GM23338 (cell line): ENCODE results near the gene ASCL5. TPM values are rescaled to one million over a fixed set of nuclear protein-coding genes. Genes with fewer than 3 reads are reported as not detected.

Experiments used
- CREB1 ChIP-seq: fragments of 250-450 bp; sonication (Bioruptor Pico); IDR thresholded peaks from 2 replicates; pipeline ENCODE4 v1.5.0; 2020; ENCODE audit warnings: low read depth, mild to moderate bottlenecking, moderate library complexity
- EZH2 ChIP-seq: fragments of 200-600 bp; sonication (generic); IDR thresholded peaks from one replicate; pipeline ENCODE4 v1.8.0; 2017; ENCODE audit warnings: antibody characterized with exemption, mild to moderate bottlenecking, low read depth; ENCODE audit not compliant: unreplicated experiment
- EZH2phosphoT487 ChIP-seq: fragments of 200-600 bp; sonication (generic); IDR thresholded peaks from one replicate; pipeline ENCODE4 v1.8.1; 2018; ENCODE audit warnings: antibody characterized with exemption; ENCODE audit not compliant: unreplicated experiment
- POLR2AphosphoS5 ChIP-seq: IDR thresholded peaks from 2 replicates; pipeline ENCODE4 v1.6.1; 2016; ENCODE audit warnings: antibody characterized with exemption, low read depth
- STAT1 ChIP-seq: IDR thresholded peaks from one replicate; pipeline ENCODE4 v1.6.1; 2016; ENCODE audit warnings: antibody characterized with exemption; ENCODE audit not compliant: unreplicated experiment
- ZNF114 ChIP-seq: fragments of 250-450 bp; sonication (Bioruptor Pico); IDR thresholded peaks from 2 replicates; pipeline ENCODE4 v1.5.0; 2020; ENCODE audit warnings: mild to moderate bottlenecking, moderate library complexity
- polyA plus RNA-seq: library from polyadenylated mRNA; unstranded; fragments of >200 nt; fragmentation: Nextera tagmentation; extraction: Ambion mirVana; gene quantifications from 2 replicates; pipeline ENCODE4 v1.2.1, GENCODE V29; 2016
- total RNA-seq: library from RNA; depleted of rRNA; stranded (reverse); fragments of >200 nt; shearing (Covaris generic); gene quantifications from 2 replicates; pipeline ENCODE4 v1.2.3, GENCODE V29; 2014
- TF ChIP-seq, protein P1 (sequence below): fragments of 250-450 bp; sonication (Bioruptor Pico); IDR thresholded peaks from 2 replicates; pipeline ENCODE4 v1.5.0; 2020; ENCODE audit warnings: mild to moderate bottlenecking, moderate library complexity
- TF ChIP-seq, protein P2 (sequence below), 2 experiments: fragments of 200-600 bp in 1 of 2; sonication (generic) in 1 of 2; conservative IDR thresholded peaks; 2 replicates each; pipeline versions ENCODE4 v1.5.1 to v1.6.1; 2016 to 2017; ENCODE audit warnings: antibody characterized with exemption in 2 of 2, low read depth in 2 of 2, mild to moderate bottlenecking in 2 of 2, moderate library complexity in 1 of 2
- TF ChIP-seq, protein P3 (sequence below): IDR thresholded peaks from 2 replicates; pipeline ENCODE4 v1.6.1; 2016; ENCODE audit warnings: antibody characterized with exemption

ASCL5 gene
- total and polyA plus RNA-seq, 2 experiments from 2014 or later = not detected

DNA sequence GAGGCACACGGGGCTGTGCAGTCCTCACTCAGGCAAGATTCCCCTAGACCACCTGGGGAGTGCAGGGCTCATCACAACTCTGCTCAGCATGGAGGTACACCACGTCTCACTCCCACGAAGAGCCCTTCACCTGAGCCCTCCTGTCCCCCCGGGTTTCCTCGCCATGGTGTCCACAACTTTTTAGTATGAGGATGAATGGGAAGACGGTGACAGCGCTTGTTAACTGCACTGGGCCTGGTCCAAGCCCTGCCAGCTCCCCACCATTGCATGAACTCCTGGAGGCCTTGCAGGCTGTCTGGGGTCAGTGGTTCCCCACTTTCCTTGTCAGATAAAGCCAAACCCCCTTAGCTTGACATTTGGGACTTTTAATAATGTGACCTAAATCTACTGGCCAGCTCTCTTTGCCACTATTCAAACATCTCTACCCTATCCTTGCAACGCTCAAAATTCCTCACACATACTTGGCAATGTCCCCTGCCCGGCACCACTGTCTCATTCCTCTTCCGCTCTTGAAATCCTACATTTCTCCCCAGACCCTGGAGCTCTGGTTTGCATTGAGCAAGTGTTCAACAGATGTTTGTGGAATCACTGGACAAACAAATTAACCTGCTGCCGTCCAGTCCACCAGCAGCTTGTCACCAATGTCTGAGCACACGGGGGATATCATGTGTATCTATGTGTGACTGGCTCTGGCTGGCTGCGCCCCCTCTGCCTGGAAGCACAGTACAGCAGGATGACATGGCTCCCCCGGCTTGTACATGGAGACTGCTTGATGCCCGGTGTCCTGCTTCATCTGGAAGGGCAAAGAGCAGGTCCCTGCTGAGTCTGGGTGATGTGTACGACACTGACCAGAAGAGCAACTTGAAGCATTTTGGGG is 16.1 kb upstream of the ASCL5 start (continued):
- TF ChIP-seq, protein P1, sequence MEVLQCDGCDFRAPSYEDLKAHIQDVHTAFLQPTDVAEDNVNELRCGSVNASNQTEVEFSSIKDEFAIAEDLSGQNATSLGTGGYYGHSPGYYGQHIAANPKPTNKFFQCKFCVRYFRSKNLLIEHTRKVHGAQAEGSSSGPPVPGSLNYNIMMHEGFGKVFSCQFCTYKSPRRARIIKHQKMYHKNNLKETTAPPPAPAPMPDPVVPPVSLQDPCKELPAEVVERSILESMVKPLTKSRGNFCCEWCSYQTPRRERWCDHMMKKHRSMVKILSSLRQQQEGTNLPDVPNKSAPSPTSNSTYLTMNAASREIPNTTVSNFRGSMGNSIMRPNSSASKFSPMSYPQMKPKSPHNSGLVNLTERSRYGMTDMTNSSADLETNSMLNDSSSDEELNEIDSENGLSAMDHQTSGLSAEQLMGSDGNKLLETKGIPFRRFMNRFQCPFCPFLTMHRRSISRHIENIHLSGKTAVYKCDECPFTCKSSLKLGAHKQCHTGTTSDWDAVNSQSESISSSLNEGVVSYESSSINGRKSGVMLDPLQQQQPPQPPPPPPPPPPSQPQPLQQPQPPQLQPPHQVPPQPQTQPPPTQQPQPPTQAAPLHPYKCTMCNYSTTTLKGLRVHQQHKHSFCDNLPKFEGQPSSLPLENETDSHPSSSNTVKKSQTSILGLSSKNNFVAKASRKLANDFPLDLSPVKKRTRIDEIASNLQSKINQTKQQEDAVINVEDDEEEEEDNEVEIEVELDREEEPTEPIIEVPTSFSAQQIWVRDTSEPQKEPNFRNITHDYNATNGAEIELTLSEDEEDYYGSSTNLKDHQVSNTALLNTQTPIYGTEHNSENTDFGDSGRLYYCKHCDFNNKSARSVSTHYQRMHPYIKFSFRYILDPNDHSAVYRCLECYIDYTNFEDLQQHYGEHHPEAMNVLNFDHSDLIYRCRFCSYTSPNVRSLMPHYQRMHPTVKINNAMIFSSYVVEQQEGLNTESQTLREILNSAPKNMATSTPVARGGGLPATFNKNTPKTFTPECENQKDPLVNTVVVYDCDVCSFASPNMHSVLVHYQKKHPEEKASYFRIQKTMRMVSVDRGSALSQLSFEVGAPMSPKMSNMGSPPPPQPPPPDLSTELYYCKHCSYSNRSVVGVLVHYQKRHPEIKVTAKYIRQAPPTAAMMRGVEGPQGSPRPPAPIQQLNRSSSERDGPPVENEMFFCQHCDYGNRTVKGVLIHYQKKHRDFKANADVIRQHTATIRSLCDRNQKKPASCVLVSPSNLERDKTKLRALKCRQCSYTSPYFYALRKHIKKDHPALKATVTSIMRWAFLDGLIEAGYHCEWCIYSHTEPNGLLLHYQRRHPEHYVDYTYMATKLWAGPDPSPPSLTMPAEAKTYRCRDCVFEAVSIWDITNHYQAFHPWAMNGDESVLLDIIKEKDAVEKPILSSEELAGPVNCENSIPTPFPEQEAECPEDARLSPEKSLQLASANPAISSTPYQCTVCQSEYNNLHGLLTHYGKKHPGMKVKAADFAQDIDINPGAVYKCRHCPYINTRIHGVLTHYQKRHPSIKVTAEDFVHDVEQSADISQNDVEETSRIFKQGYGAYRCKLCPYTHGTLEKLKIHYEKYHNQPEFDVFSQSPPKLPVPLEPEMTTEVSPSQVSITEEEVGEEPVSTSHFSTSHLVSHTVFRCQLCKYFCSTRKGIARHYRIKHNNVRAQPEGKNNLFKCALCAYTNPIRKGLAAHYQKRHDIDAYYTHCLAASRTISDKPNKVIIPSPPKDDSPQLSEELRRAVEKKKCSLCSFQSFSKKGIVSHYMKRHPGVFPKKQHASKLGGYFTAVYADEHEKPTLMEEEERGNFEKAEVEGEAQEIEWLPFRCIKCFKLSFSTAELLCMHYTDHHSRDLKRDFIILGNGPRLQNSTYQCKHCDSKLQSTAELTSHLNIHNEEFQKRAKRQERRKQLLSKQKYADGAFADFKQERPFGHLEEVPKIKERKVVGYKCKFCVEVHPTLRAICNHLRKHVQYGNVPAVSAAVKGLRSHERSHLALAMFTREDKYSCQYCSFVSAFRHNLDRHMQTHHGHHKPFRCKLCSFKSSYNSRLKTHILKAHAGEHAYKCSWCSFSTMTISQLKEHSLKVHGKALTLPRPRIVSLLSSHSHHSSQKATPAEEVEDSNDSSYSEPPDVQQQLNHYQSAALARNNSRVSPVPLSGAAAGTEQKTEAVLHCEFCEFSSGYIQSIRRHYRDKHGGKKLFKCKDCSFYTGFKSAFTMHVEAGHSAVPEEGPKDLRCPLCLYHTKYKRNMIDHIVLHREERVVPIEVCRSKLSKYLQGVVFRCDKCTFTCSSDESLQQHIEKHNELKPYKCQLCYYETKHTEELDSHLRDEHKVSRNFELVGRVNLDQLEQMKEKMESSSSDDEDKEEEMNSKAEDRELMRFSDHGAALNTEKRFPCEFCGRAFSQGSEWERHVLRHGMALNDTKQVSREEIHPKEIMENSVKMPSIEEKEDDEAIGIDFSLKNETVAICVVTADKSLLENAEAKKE (CRISPR knock-in tag) = no peak
- TF ChIP-seq POLR2AphosphoS5 = no peak
- TF ChIP-seq EZH2phosphoT487 = no peak
- TF ChIP-seq, protein P2, sequence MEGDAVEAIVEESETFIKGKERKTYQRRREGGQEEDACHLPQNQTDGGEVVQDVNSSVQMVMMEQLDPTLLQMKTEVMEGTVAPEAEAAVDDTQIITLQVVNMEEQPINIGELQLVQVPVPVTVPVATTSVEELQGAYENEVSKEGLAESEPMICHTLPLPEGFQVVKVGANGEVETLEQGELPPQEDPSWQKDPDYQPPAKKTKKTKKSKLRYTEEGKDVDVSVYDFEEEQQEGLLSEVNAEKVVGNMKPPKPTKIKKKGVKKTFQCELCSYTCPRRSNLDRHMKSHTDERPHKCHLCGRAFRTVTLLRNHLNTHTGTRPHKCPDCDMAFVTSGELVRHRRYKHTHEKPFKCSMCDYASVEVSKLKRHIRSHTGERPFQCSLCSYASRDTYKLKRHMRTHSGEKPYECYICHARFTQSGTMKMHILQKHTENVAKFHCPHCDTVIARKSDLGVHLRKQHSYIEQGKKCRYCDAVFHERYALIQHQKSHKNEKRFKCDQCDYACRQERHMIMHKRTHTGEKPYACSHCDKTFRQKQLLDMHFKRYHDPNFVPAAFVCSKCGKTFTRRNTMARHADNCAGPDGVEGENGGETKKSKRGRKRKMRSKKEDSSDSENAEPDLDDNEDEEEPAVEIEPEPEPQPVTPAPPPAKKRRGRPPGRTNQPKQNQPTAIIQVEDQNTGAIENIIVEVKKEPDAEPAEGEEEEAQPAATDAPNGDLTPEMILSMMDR (conservative IDR thresholded peaks at IDR 0.05; ENCODE audit: low read depth in 2 of 2) = no peak
- TF ChIP-seq STAT1 = no peak
- TF ChIP-seq, protein P3, sequence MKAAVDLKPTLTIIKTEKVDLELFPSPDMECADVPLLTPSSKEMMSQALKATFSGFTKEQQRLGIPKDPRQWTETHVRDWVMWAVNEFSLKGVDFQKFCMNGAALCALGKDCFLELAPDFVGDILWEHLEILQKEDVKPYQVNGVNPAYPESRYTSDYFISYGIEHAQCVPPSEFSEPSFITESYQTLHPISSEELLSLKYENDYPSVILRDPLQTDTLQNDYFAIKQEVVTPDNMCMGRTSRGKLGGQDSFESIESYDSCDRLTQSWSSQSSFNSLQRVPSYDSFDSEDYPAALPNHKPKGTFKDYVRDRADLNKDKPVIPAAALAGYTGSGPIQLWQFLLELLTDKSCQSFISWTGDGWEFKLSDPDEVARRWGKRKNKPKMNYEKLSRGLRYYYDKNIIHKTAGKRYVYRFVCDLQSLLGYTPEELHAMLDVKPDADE = no peak
- TF ChIP-seq ZNF114 (CRISPR knock-in tag) = no peak
- TF ChIP-seq EZH2 = no peak
- TF ChIP-seq CREB1 (CRISPR knock-in tag) = no peak
